ES-I3 (cell line): ENCODE results near the gene ETV4.
A peak's percentile ranks its signal among the peaks of the same experiment; 100 is the strongest.

Experiments used
- H3K36me3 ChIP-seq: 2 replicates; pipeline ENCODE4 v1.6.1; 2013; ENCODE audit warnings: mild to moderate bottlenecking, low read length, control low read depth, moderate library complexity; ENCODE audit not compliant: insufficient read depth
- H3K4me1 ChIP-seq: 2 replicates; pipeline ENCODE4 v1.6.1; 2013; ENCODE audit warnings: mild to moderate bottlenecking, control low read depth, low read length; ENCODE audit not compliant: insufficient read depth
- H3K9ac ChIP-seq: 2 replicates; pipeline ENCODE4 v1.6.1; 2013; ENCODE audit warnings: low read depth, mild to moderate bottlenecking, low read length, moderate library complexity
- H3K9me3 ChIP-seq: 2 replicates; pipeline ENCODE4 v1.6.1; 2013; ENCODE audit warnings: mild to moderate bottlenecking, low read length, moderate library complexity; ENCODE audit not compliant: control insufficient read depth, insufficient read depth

Gene ETV4

GRCh38 chr17:43546319-43547188, at the start of gene ETV4:
TSS of gene ETV4 (minus strand) at chr17:43546340. CDS start at chr17:43545617, 723 bp downstream.
- no peaks in the 10 kb centered on the region; the same call in none of the 2 replicates for H3K36me3 ChIP-seq
- H3K9ac ChIP-seq: peak within 1 kb of the TSS; percentile 92
- no peaks in the 10 kb centered on the region for H3K9me3 ChIP-seq
- H3K4me1 ChIP-seq: peaks cover 49% of the 10 kb centered on the region

DNA sequence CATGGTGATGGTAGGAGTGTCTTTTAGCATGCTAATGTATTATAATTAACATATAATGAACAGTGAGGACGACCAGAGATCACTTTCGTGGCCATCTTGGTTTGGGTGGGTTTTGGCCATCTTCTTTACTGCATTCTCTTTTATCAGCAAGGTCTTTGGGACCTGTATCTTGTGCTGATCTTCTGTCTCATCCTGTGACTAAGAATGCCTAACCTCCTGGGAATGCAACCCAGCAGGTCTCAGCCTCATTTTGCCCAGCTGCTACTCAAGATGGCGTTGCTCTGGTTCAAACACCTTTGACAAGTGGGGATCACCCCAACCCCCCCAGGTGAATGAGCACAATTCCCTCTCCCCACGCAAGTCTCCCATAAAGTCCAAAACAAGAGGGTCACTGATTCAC, 49.3 kb upstream of the ETV4 start:
- H3K4me1 ChIP-seq: peaks cover 14% of the 10 kb centered on the region
- no peak overlapping the region for H3K9ac ChIP-seq

GRCh38 chr17:43591779-43592562, 45.8 kb upstream of the ETV4 start:
- H3K9ac ChIP-seq: no peak overlapping the region
- no peaks in the 10 kb centered on the region for H3K36me3 ChIP-seq
- no peaks in the 10 kb centered on the region for H3K9me3 ChIP-seq
- peaks cover 7% of the 10 kb centered on the region for H3K4me1 ChIP-seq

More for the DNA sequence above, 49.3 kb upstream of the ETV4 start:
- no peaks in the 10 kb centered on the region for H3K36me3 ChIP-seq
- H3K9me3 ChIP-seq: no peaks in the 10 kb centered on the region

DNA sequence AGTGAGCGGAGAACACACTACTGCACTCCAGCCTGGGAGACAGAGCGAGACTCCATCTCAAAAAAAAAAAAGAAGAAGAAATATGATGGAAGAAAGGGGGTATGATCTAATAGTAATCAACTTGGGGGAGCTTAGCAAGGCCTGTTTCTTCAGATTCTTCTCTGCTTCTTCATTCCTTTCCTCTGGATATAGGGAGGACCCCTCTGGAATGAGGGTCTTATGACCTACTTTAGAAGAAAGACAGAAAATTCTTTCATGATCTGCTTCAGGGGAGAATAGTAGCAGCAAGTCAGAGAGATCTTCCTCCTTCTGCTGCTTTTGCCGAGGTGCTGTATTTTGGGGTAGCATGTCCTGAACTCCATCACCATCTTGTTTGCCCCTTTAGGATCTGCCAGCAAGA, 44.9 kb upstream of the ETV4 start:
- no peaks in the 10 kb centered on the region for H3K36me3 ChIP-seq
- no peak overlapping the region for H3K9ac ChIP-seq
- H3K9me3 ChIP-seq: no peaks in the 10 kb centered on the region
- H3K4me1 ChIP-seq: peaks cover 7% of the 10 kb centered on the region

- H3K4me1 ChIP-seq: peaks cover 7% of the 10 kb centered on the region
- H3K36me3 ChIP-seq: no peaks in the 10 kb centered on the region
- no peaks in the 10 kb centered on the region for H3K9me3 ChIP-seq
- no peak overlapping the region for H3K9ac ChIP-seq
Observed at GRCh38 chr17:43588664-43589435, 42.7 kb upstream of the ETV4 start.

- no peaks in the 10 kb centered on the region for H3K36me3 ChIP-seq
- peaks cover 7% of the 10 kb centered on the region for H3K4me1 ChIP-seq
- no peaks in the 10 kb centered on the region for H3K9me3 ChIP-seq
- no peak overlapping the region for H3K9ac ChIP-seq
Observed at GRCh38 chr17:43588121-43588520, 42.0 kb upstream of the ETV4 start.

- no peaks in the 10 kb centered on the region for H3K9me3 ChIP-seq
- H3K9ac ChIP-seq: no peak overlapping the region
- peaks cover 7% of the 10 kb centered on the region for H3K4me1 ChIP-seq
- H3K36me3 ChIP-seq: no peaks in the 10 kb centered on the region
Observed at GRCh38 chr17:43587647-43588046, 41.5 kb upstream of the ETV4 start.

DNA sequence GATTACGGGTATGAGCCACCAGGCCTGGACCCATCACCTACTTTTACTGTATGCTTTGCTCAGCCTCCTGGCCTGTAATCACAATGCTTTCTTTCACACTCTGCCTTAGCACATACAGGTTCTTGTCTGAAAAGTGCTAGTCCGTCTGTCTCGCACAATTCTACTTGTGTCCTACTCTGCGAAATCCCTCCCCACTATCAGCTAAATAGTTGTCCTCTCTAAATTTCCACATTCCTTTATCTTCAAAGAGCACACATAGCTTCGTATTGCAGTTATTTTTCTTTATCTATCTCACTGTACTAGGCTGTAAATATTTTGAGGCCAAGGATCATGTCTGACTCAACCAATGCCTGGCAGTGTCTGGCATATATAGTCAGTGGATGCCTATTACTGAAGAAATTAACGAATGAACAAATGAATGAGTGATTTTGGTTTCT, 38.5 kb upstream of the ETV4 start:
- Histone ChIP-seq H3K36me3 (no peaks in the 10 kb centered on the region), H3K9ac (no peak overlapping the region), H3K9me3 (no peaks in the 10 kb centered on the region), H3K4me1 (peaks cover 2% of the 10 kb centered on the region)

GRCh38 chr17:43583332-43583731, 37.2 kb upstream of the ETV4 start:
- no peaks in the 10 kb centered on the region for H3K36me3 ChIP-seq
- no peak overlapping the region for H3K9ac ChIP-seq
- H3K9me3 ChIP-seq: no peaks in the 10 kb centered on the region
- peaks cover 14% of the 10 kb centered on the region for H3K4me1 ChIP-seq

DNA sequence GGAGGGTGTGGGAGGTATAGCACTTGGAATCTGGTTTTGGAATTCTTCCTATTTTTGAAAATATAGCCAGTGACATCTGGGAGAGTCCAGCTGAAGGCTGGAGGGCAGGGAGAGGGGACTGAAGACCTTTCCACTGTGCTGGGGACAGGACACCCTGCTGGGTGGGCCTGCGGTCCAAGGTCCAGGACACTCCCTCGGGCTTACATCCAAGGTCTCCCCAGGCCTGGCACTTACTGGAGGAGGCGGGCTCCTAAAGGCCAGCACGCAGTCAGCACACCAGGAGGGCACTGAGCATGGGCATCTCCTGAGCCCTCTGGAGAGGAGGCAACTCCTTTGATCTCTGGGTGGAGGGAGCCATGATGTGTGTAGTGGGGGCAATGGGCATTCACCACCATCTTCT, 35.5 kb upstream of the ETV4 start:
- Histone ChIP-seq H3K9me3 (no peaks in the 10 kb centered on the region), H3K36me3 (no peaks in the 10 kb centered on the region), H3K4me1 (peaks cover 31% of the 10 kb centered on the region), H3K9ac (no peak overlapping the region)

DNA sequence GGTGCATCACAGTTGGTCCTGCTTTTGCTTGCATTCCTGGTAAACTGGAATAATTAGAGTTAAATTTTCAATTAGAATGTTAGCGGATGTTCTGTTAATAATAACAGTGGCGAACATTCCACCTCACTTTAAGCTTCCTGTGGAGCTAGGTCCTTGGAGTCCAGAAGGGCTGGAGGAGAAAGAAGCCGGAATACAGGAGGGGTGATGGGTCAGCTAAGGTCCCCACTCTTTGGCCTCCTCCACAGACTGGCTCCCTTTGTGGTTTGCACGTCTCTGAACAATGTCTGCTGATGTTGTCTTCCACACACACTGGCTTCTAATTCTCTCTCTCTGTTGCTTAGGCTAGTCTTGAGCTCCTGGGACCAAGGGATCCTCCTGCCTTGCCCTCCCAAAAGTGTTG, 35.0 kb upstream of the ETV4 start:
- H3K36me3 ChIP-seq: no peaks in the 10 kb centered on the region
- H3K9me3 ChIP-seq: no peaks in the 10 kb centered on the region
- H3K9ac ChIP-seq: no peak overlapping the region
- peaks cover 34% of the 10 kb centered on the region for H3K4me1 ChIP-seq

DNA sequence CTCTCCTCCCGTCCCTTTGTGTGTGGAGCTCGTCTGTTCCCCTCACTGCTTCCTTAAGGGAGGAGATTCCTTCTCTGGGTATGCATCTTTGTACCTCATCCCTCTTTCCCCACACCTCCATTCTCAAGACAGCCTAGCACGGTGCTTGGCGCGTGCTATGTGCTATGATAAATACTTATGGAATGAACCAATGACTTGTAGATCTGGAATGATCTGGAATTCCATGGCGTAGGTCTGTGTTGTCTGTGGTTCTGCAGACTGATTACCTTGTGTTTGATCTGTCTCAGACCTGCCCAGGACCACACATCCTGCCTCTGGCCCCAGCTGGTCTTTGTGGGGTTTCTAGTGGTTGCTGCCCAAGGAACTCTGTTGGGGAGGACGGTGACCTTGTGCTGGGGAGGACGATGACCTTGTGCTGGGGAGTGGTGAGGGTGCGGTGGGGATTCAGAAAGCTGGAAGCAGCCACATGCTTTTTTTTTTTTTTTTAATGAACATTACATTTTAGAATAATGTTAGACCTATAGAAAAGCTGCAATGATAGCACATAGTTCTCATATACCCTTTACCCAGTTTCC, 33.5 kb upstream of the ETV4 start:
- no peaks in the 10 kb centered on the region for H3K9me3 ChIP-seq
- peaks cover 34% of the 10 kb centered on the region for H3K4me1 ChIP-seq
- H3K36me3 ChIP-seq: no peaks in the 10 kb centered on the region
- no peak overlapping the region for H3K9ac ChIP-seq

- Histone ChIP-seq H3K9ac (no peak overlapping the region), H3K4me1 (peaks cover 34% of the 10 kb centered on the region), H3K9me3 (no peaks in the 10 kb centered on the region), H3K36me3 (no peaks in the 10 kb centered on the region)
Observed at GRCh38 chr17:43578699-43579565, 32.8 kb upstream of the ETV4 start.
